ENCODE data around the gene MSI2.

MSI2 gene

GRCh38 chr17:57687642-57688041 lies 431.3 kb downstream of the MSI2 start:
- Histone ChIP-seq H3K23ac (ENCODE audit: low read length) (no peak overlapping the region), H3K4ac (ENCODE audit: low read depth, low read length) (no peak overlapping the region), H2AK5ac (ENCODE audit: low read length) (no peak overlapping the region), H3K79me1 (ENCODE audit: low read length) (peaks cover 12% of the 10 kb centered on the region), H3K79me2 (ENCODE audit: control insufficient read depth, insufficient read depth, low read length, poor library complexity) (no peaks in the 10 kb centered on the region), H3K4me2 (ENCODE audit: low read length) (no peak overlapping the region), H3K9ac (ENCODE audit: low read length) (no peak overlapping the region), H3K4me3 (ENCODE audit: low read depth, low read length) (no peak overlapping the region), H3K9me3 (ENCODE audit: insufficient read depth, low read depth, low read length) (peaks cover 2% of the 10 kb centered on the region), H3K18ac (ENCODE audit: low read length) (no peak overlapping the region), H4K91ac (ENCODE audit: low read depth, low read length) (no peak overlapping the region), H2BK5ac (ENCODE audit: low read depth, low read length, poor library complexity) (no peak overlapping the region), H3K27ac (ENCODE audit: low read depth, low read length) (no peak overlapping the region), H4K8ac (ENCODE audit: low read depth, low read length) (no peak overlapping the region), H2BK120ac (ENCODE audit: insufficient read depth, low read length, poor library complexity) (no peak overlapping the region), H2AFZ (ENCODE audit: insufficient read depth, low read length, poor library complexity) (no peak overlapping the region), H3K36me3 (ENCODE audit: control insufficient read depth in 1 of 2, insufficient read depth in 2 of 2, low read length in 2 of 2) (peaks cover 3 to 8% of the 10 kb centered on the region in 2 experiments), H3K4me1 (ENCODE audit: control insufficient read depth in 1 of 2, insufficient read depth in 2 of 2, low read length in 2 of 2) (peaks cover 12 to 14% of the 10 kb centered on the region in 2 experiments), H3K27me3 (ENCODE audit: insufficient read depth, low read length) (no peaks in the 10 kb centered on the region), H2BK12ac (ENCODE audit: low read length) (no peak overlapping the region), H3K14ac (ENCODE audit: low read length) (no peak overlapping the region), H4K12ac (ENCODE audit: low read depth, low read length) (no peak overlapping the region)
- DNase-seq = no peak

- H2BK5ac ChIP-seq (ENCODE audit: low read depth, low read length, poor library complexity) = no peak overlapping the region
- peaks cover 2 to 4% of the 10 kb centered on the region in 2 experiments for H3K36me3 ChIP-seq (ENCODE audit: control insufficient read depth in 1 of 2, insufficient read depth in 2 of 2, low read length in 2 of 2)
- no peak overlapping the region for H3K23ac ChIP-seq (ENCODE audit: low read length)
- H3K4me3 ChIP-seq (ENCODE audit: low read depth, low read length) = no peak overlapping the region
- H3K79me1 ChIP-seq (ENCODE audit: low read length) = peaks cover 12% of the 10 kb centered on the region
- no peak overlapping the region for H3K4ac ChIP-seq (ENCODE audit: low read depth, low read length)
- peaks cover 2% of the 10 kb centered on the region for H3K9me3 ChIP-seq (ENCODE audit: insufficient read depth, low read depth, low read length)
- H2AK5ac ChIP-seq (ENCODE audit: low read length) = no peak overlapping the region
- H3K4me2 ChIP-seq (ENCODE audit: low read length) = no peak overlapping the region
- H4K12ac ChIP-seq (ENCODE audit: low read depth, low read length) = no peak overlapping the region
- no CpG with 5 or more reads among the region's 3 CpGs for WGBS (ENCODE audit: extremely low coverage, insufficient coverage, insufficient read length)
- H3K27ac ChIP-seq (ENCODE audit: low read depth, low read length) = no peak overlapping the region
- H3K14ac ChIP-seq (ENCODE audit: low read length) = no peak overlapping the region
- no peak overlapping the region for H3K9ac ChIP-seq (ENCODE audit: low read length)
- H2BK12ac ChIP-seq (ENCODE audit: low read length) = no peak overlapping the region
- H4K8ac ChIP-seq (ENCODE audit: low read depth, low read length) = no peak overlapping the region
- no peak overlapping the region for H3K18ac ChIP-seq (ENCODE audit: low read length)
- H3K79me2 ChIP-seq (ENCODE audit: control insufficient read depth, insufficient read depth, low read length, poor library complexity) = no peaks in the 10 kb centered on the region
- no peak overlapping the region for H2BK120ac ChIP-seq (ENCODE audit: insufficient read depth, low read length, poor library complexity)
- no peak for DNase-seq
- no peak overlapping the region for H2AFZ ChIP-seq (ENCODE audit: insufficient read depth, low read length, poor library complexity)
- H3K4me1 ChIP-seq (ENCODE audit: control insufficient read depth in 1 of 2, insufficient read depth in 2 of 2, low read length in 2 of 2) = peaks cover 12 to 14% of the 10 kb centered on the region in 2 experiments
- no peaks in the 10 kb centered on the region for H3K27me3 ChIP-seq (ENCODE audit: insufficient read depth, low read length)
- no peak overlapping the region for H4K91ac ChIP-seq (ENCODE audit: low read depth, low read length)
Observed at GRCh38 chr17:57689254-57689653, 432.9 kb downstream of the MSI2 start.

- no CpG with 5 or more reads among the region's 1 CpG for WGBS (ENCODE audit: extremely low coverage, insufficient coverage, insufficient read length)
- Histone ChIP-seq H3K27ac (ENCODE audit: low read depth, low read length) (no peak overlapping the region), H3K9me3 (ENCODE audit: insufficient read depth, low read depth, low read length) (no peaks in the 10 kb centered on the region)
Observed at GRCh38 chr17:57691939-57692338, 435.6 kb downstream of the MSI2 start.

GRCh38 chr17:57692770-57693169 lies 436.4 kb downstream of the MSI2 start:
- no peak overlapping the region for H4K91ac ChIP-seq (ENCODE audit: low read depth, low read length)
- no peak overlapping the region for H2BK5ac ChIP-seq (ENCODE audit: low read depth, low read length, poor library complexity)
- no peak overlapping the region for H3K9ac ChIP-seq (ENCODE audit: low read length)
- H3K14ac ChIP-seq (ENCODE audit: low read length) = no peak overlapping the region
- no peak overlapping the region for H3K4ac ChIP-seq (ENCODE audit: low read depth, low read length)
- H4K12ac ChIP-seq (ENCODE audit: low read depth, low read length) = no peak overlapping the region
- WGBS (ENCODE audit: extremely low coverage, insufficient coverage, insufficient read length) = no CpG with 5 or more reads among the region's 1 CpG
- H2AFZ ChIP-seq (ENCODE audit: insufficient read depth, low read length, poor library complexity) = no peak overlapping the region
- H3K79me1 ChIP-seq (ENCODE audit: low read length) = no peaks in the 10 kb centered on the region
- no peak overlapping the region for H4K8ac ChIP-seq (ENCODE audit: low read depth, low read length)
- H3K4me1 ChIP-seq (ENCODE audit: control insufficient read depth in 1 of 2, insufficient read depth in 2 of 2, low read length in 2 of 2) = peaks cover under 1 to 1% of the 10 kb centered on the region in 2 experiments
- no peak overlapping the region for H3K18ac ChIP-seq (ENCODE audit: low read length)
- no peak overlapping the region for H3K4me2 ChIP-seq (ENCODE audit: low read length)
- no peak overlapping the region for H2BK120ac ChIP-seq (ENCODE audit: insufficient read depth, low read length, poor library complexity)
- no peaks in the 10 kb centered on the region for H3K79me2 ChIP-seq (ENCODE audit: control insufficient read depth, insufficient read depth, low read length, poor library complexity)
- DNase-seq = no peak
- no peak overlapping the region for H3K4me3 ChIP-seq (ENCODE audit: low read depth, low read length)
- no peaks in the 10 kb centered on the region for H3K27me3 ChIP-seq (ENCODE audit: insufficient read depth, low read length)
- peaks cover 4% of the 10 kb centered on the region for H3K9me3 ChIP-seq (ENCODE audit: insufficient read depth, low read depth, low read length)
- H3K36me3 ChIP-seq (ENCODE audit: control insufficient read depth in 1 of 2, insufficient read depth in 2 of 2, low read length in 2 of 2) = no peaks in the 10 kb centered on the region
- no peak overlapping the region for H2BK12ac ChIP-seq (ENCODE audit: low read length)
- no peak overlapping the region for H3K23ac ChIP-seq (ENCODE audit: low read length)
- no peak overlapping the region for H3K27ac ChIP-seq (ENCODE audit: low read depth, low read length)
- no peak overlapping the region for H2AK5ac ChIP-seq (ENCODE audit: low read length)

More at GRCh38 chr17:57691939-57692338, 435.6 kb downstream of the MSI2 start:
- Histone ChIP-seq H2BK5ac (ENCODE audit: low read depth, low read length, poor library complexity) (no peak overlapping the region), H3K23ac (ENCODE audit: low read length) (no peak overlapping the region), H3K36me3 (ENCODE audit: control insufficient read depth in 1 of 2, insufficient read depth in 2 of 2, low read length in 2 of 2) (no peaks in the 10 kb centered on the region), H2AK5ac (ENCODE audit: low read length) (no peak overlapping the region), H4K12ac (ENCODE audit: low read depth, low read length) (no peak overlapping the region), H3K27me3 (ENCODE audit: insufficient read depth, low read length) (no peaks in the 10 kb centered on the region), H3K14ac (ENCODE audit: low read length) (no peak overlapping the region), H2BK12ac (ENCODE audit: low read length) (no peak overlapping the region), H3K79me1 (ENCODE audit: low read length) (no peaks in the 10 kb centered on the region), H3K4me3 (ENCODE audit: low read depth, low read length) (no peak overlapping the region), H3K4me1 (ENCODE audit: control insufficient read depth in 1 of 2, insufficient read depth in 2 of 2, low read length in 2 of 2) (no peaks in the 10 kb centered on the region), H3K4ac (ENCODE audit: low read depth, low read length) (no peak overlapping the region), H3K79me2 (ENCODE audit: control insufficient read depth, insufficient read depth, low read length, poor library complexity) (no peaks in the 10 kb centered on the region), H4K91ac (ENCODE audit: low read depth, low read length) (no peak overlapping the region), H4K8ac (ENCODE audit: low read depth, low read length) (no peak overlapping the region), H3K9ac (ENCODE audit: low read length) (no peak overlapping the region), H3K4me2 (ENCODE audit: low read length) (no peak overlapping the region), H3K18ac (ENCODE audit: low read length) (no peak overlapping the region), H2BK120ac (ENCODE audit: insufficient read depth, low read length, poor library complexity) (no peak overlapping the region), H2AFZ (ENCODE audit: insufficient read depth, low read length, poor library complexity) (no peak overlapping the region)
- no peak for DNase-seq
